GOT3 (cell line): ENCODE measurements around the gene NHLRC4.

Experiments used
- DNase-seq: peaks from one replicate; lab custom pipeline; 2025; ENCODE audit warnings: mixed read lengths; lab: John Stamatoyannopoulos, UW

The NHLRC4 gene

GRCh38 chr16:565419-566330, 1.1 kb upstream of the NHLRC4 start:
- no peak for DNase-seq

DNA sequence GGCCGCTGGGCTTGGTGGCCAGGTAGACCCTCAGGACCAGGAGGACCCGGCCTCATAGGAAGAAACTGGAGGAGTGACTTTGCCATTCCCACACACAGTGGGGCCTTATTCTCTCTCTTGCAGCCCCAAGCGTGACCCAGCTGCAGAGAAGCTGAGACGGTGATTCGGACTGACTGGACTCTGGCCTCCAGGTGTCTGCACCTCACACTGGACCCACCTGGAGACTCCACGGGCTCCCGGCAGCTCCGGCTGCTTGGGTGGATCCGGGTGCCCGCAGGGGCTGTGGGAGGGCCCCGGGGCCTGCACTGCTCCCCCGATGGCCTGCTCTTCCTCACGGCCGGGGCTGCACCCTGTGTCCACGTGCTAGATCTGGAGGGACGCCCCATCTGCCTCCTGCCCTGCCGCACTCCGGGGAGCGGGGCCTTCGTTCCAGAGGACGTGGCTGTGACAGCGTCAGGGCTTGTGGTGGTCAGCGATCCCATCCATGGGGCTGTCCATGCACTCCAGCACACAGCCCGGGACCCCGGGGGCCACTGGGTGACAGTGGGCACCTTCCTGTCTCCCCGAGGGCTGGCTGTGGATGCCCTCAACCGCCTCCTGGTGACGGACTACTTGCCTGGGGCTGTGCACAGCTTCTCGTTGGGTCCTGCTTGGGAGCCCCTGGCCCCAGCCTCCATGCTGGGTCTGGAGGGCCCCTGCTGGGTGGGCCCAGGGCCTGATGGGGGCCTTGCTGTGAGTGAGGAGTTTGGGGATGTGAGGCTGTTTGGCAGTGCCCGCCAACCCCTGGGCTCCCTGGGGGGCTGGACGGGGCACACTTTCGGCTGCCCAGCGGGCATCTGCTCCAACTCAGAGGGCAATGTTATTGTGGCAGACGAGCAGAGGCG, 810 bp downstream of the NHLRC4 start:
- DNase-seq = no peak

DNA sequence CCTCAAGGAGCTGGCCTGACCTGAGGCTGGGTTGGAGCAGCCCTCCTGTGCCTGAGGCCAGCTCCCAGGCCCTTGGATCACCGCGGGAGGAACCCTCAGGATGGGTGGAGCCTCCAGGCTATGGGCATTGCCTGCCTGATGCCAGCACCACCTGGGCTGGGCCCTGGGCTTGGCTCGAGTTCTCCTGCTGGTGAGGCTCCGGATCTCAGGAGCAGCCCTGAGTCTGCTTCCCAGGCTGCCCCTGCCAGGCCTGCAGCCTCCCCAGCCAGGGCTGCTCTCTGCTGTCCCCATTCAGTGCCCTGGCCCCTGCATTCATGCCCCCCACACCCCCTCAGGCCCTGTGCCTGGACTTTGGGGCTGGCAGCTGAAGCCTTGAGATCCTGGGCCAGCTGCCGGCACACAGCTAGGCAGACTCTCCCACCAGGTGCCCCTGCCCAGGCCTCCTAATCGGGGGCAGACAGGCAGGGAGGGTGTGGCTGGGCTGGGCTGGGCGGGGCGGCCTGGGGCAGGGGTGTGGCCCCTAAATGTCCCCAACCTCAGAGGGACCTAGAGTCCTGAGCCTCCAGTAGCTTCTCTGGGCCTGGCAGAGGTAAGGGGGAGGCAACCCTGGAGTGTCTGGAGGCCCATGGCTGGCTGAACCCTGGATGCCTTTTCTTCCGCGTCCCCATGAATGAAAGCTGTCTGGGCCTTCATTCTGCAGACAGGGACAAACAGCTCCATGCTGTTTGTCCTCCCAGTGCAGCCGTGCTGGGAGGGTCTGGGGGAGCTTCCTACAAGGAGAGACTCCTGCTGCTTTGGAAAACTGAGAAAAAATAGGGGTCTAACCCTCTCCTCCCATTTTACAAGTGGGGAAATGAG, 1.8 kb downstream of the NHLRC4 start:
- DNase-seq = no peak

GRCh38 chr16:569445-570254, 2.8 kb downstream of the NHLRC4 start, which contains the start of gene PIGQ:
TSS of gene PIGQ (plus strand) at chr16:569968. CDS start at chr16:574075, 4,107 bp downstream.
- DNase-seq = peak; percentile 50

DNA sequence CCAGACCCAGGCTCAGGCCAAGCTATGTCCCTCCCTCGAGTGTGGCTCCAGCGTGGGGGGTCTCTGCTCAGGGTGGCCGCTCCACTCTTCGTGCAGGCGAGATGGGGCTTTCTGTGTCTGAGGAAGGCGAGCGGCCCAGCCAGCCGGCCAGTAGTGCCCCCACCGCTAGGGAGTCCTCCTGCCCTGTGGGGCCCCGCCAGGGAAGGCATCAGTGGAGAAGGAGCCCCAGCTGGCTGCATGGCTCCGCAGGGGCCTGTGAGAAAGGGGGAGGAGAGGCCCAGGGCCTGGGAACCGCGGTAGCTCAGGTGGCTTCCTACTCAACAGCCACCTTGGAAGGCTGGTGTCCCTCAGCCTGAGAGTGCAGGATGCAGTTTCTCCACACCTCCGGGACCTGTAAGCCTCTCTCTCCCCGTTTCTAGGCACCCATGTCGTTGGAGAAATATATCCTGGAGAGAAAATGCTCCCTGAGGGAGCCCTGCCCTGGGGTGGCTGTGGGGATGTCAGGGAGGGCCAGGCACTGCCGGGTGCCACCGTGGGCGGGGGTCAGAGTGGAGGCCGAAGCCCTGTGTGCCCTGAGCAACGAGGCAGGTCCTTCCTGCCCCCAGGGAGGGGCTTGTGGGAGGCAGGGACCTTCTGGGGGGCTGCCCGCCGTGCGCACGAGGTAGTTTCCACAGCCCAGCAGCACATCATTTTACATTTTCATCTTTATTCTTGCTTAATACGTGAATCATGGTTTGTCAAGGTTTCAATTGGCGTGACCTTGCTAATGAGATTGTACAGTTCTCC, 6.3 kb downstream of the NHLRC4 start:
- no peak for DNase-seq

- no peak for DNase-seq
Observed at GRCh38 chr16:574021-574760, 7.4 kb downstream of the NHLRC4 start.

GRCh38 chr16:575354-576196, 8.8 kb downstream of the NHLRC4 start:
- DNase-seq = no peak

- no peak for DNase-seq
Observed at GRCh38 chr16:576197-576822, 9.5 kb downstream of the NHLRC4 start.

- DNase-seq = no peak
Observed at GRCh38 chr16:576823-577201, 10.0 kb downstream of the NHLRC4 start.

GRCh38 chr16:577796-578195, 11.0 kb downstream of the NHLRC4 start:
- no peak for DNase-seq

- no peak for DNase-seq
Observed at GRCh38 chr16:578232-578869, 11.5 kb downstream of the NHLRC4 start.

GRCh38 chr16:578870-579405, 12.1 kb downstream of the NHLRC4 start:
- DNase-seq = no peak

- DNase-seq = no peak
Observed at GRCh38 chr16:580141-580945, 13.5 kb downstream of the NHLRC4 start.

DNA sequence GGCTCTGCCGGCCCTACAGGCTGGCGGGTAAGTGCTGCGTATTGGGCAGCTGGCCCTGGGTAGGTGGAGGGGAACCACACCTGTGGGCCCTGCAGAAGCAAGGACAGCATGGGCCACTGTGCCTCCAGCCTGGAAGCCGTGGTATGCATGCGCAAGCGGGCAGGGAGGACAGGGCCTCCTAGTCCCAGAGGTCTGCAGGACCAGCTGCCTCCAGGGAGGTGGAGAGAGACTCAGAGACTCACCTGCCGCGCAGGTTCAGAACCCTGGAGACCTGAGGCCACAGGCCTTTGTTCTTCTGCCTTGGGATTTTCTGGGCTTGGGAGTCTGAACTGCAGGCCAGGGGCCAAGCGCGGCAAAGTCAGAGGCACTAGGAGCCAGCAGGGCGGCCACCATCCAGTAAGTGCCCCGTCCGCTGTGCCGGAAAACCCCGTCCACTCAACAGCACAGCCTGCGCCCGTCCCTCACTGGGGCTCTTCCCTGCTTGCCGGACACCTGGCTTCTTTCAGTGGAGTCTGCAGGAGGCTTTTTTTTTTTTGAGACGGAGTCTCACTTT, 14.2 kb downstream of the NHLRC4 start:
- DNase-seq = no peak

GRCh38 chr16:582218-582613, 15.4 kb downstream of the NHLRC4 start:
- DNase-seq = no peak
